ENCODE data around the gene PHLPP2. TPM values are rescaled to one million over a fixed set of nuclear protein-coding genes. Genes with fewer than 3 reads are reported as not detected.

The PHLPP2 gene
- total RNA-seq, 6 experiments from 2014 or later = 11.5 to 14.4 (median 12.9) TPM

- no peak overlapping the region for H3K27ac Mint-ChIP-seq
- H3K4me1 Mint-ChIP-seq (ENCODE audit: low read depth) = no peaks in the 10 kb centered on the region
- H3K36me3 Mint-ChIP-seq (ENCODE audit: low read depth) = peaks cover 20% of the 10 kb centered on the region
- no peaks in the 10 kb centered on the region for H3K9me3 Mint-ChIP-seq
- no peak for TF ChIP-seq CTCF (IDR thresholded peaks at IDR 0.05)
- no peak for DNase-seq
- peaks cover 1% of the 10 kb centered on the region; the same call in 1 of the 2 replicates for H3K27me3 Mint-ChIP-seq (ENCODE audit: insufficient read depth)
- no peak overlapping the region for H3K4me3 Mint-ChIP-seq
Observed at GRCh38 chr16:71659471-71659870, 65.0 kb downstream of the PHLPP2 start.

- no peak for TF ChIP-seq CTCF (IDR thresholded peaks at IDR 0.05)
- peaks cover 1% of the 10 kb centered on the region; the same call in 1 of the 2 replicates for H3K27me3 Mint-ChIP-seq (ENCODE audit: insufficient read depth)
- no peak overlapping the region for H3K4me3 Mint-ChIP-seq
- no peaks in the 10 kb centered on the region for H3K9me3 Mint-ChIP-seq
- H3K27ac Mint-ChIP-seq = no peak overlapping the region
- no peaks in the 10 kb centered on the region for H3K4me1 Mint-ChIP-seq (ENCODE audit: low read depth)
- no peak for DNase-seq
- H3K36me3 Mint-ChIP-seq (ENCODE audit: low read depth) = peaks cover 20% of the 10 kb centered on the region
Observed at GRCh38 chr16:71658771-71659170, 65.7 kb downstream of the PHLPP2 start.

GRCh38 chr16:71649704-71650103 is 74.8 kb downstream of the PHLPP2 start:
- no peak overlapping the region for H3K4me3 Mint-ChIP-seq
- H3K4me1 Mint-ChIP-seq (ENCODE audit: low read depth) = no peaks in the 10 kb centered on the region
- peaks cover 12% of the 10 kb centered on the region for H3K36me3 Mint-ChIP-seq (ENCODE audit: low read depth)
- DNase-seq = no peak
- TF ChIP-seq CTCF (IDR thresholded peaks at IDR 0.05) = no peak
- H3K27me3 Mint-ChIP-seq (ENCODE audit: insufficient read depth) = no peaks in the 10 kb centered on the region
- no peaks in the 10 kb centered on the region for H3K9me3 Mint-ChIP-seq
- no peak overlapping the region for H3K27ac Mint-ChIP-seq

GRCh38 chr16:71648921-71649320 is 75.6 kb downstream of the PHLPP2 start:
- no peak overlapping the region for H3K27ac Mint-ChIP-seq

GRCh38 chr16:71648162-71648561 is 76.3 kb downstream of the PHLPP2 start:
- Mint-ChIP-seq H3K4me3 (no peak overlapping the region), H3K9me3 (no peaks in the 10 kb centered on the region), H3K27ac (no peak overlapping the region), H3K36me3 (ENCODE audit: low read depth) (peaks cover 12% of the 10 kb centered on the region), H3K27me3 (ENCODE audit: insufficient read depth) (no peaks in the 10 kb centered on the region), H3K4me1 (ENCODE audit: low read depth) (peaks cover 7% of the 10 kb centered on the region)
- DNase-seq = no peak
- TF ChIP-seq CTCF (IDR thresholded peaks at IDR 0.05) = no peak

More at GRCh38 chr16:71648921-71649320, 75.6 kb downstream of the PHLPP2 start:
- Mint-ChIP-seq H3K4me3 (no peak overlapping the region), H3K27me3 (ENCODE audit: insufficient read depth) (no peaks in the 10 kb centered on the region), H3K4me1 (ENCODE audit: low read depth) (peaks cover 2% of the 10 kb centered on the region; the same call in 1 of the 2 replicates), H3K36me3 (ENCODE audit: low read depth) (peaks cover 12% of the 10 kb centered on the region), H3K9me3 (no peaks in the 10 kb centered on the region)
- DNase-seq = no peak
- peak; percentile 61 for TF ChIP-seq CTCF (IDR thresholded peaks at IDR 0.05)

- DNase-seq = no peak
- Mint-ChIP-seq H3K27me3 (ENCODE audit: insufficient read depth) (no peaks in the 10 kb centered on the region), H3K9me3 (no peaks in the 10 kb centered on the region), H3K36me3 (ENCODE audit: low read depth) (peaks cover 12% of the 10 kb centered on the region), H3K4me1 (ENCODE audit: low read depth) (peaks cover 14% of the 10 kb centered on the region), H3K27ac (no peak overlapping the region), H3K4me3 (no peak overlapping the region)
- no peak for TF ChIP-seq CTCF (IDR thresholded peaks at IDR 0.05)
Observed at GRCh38 chr16:71647391-71647790, 77.1 kb downstream of the PHLPP2 start.
